Measurements from ENCODE around the gene TFAP2A. TPM values are rescaled to one million over a fixed set of nuclear protein-coding genes. Genes with fewer than 3 reads are reported as not detected.

The TFAP2A gene
- polyA plus RNA-seq, 2 of the 4 experiments (the other 2 are of a cell fraction), result 13.1 to 26.9 TPM

DNA sequence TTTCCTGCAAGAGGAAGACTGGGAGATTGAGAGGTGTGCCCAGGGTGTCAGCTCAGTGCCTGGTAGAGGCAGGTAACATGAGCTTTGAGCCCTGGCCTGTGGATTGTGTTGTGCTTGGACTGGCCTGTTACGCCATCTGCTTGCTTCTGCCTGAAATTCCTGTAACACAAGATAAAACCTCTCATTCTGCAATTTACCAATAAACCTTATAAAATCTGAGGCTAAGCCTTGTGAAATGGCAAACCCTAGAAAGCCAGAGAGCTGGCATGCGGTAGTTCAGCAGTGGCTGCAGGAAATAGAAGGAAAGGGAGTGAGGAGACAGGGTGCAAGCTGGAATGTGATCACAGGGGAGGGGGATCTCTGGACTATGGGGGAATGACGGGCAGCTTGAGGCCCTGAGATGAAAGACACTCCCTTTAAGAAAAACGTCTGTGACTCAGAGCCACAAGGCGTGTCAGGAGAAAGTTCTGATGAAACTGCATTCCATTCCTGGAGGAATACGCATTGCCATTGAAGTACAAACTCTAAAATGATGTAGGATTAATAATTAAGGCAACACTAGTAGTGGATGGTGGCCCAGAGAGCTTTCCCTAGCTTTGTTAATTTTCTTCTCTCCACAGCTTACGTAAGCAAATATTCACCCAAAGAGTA, 26.3 kb upstream of the TFAP2A start:
- peak; percentile 95 to 98 for ATAC-seq
- WGBS (ENCODE audit: missing lambda C conversion rate), result 2% methylated on average over 7 of the region's 7 CpGs
- H3K4me2 ChIP-seq, result peak overlapping the region; percentile 62
- DNase-seq (ENCODE audit: low read depth in 1 of 2, low spot score in 1 of 2), result peak; percentile 84 to 98
- FAIRE-seq, result peak; percentile 13
- POLR2A ChIA-PET, result interaction anchor here (0.6 to 2.5 kb wide), 9 partner anchors 9 to 445 kb away, joined by 3 to 14 read pairs (median 4); partner anchors contain the start of genes SYCP2L and TFAP2A
- H3K4me3 ChIP-seq, result no peak overlapping the region
- H3K27ac ChIP-seq, result peak overlapping the region; percentile 92 to 97
- H3K9me3 ChIP-seq, result no peaks in the 10 kb centered on the region
- peaks cover 27% of the 10 kb centered on the region for H3K4me1 ChIP-seq
- CTCF ChIA-PET, result interaction anchor here (0.8 to 1.5 kb wide), 5 partner anchors 8 to 38 kb away, joined by 3 to 8 read pairs (median 3); no protein-coding TSS in a partner anchor
- peak; percentile 83; the same call in 1 of the 2 replicates for TF ChIP-seq GATA3 (IDR thresholded peaks at IDR 0.05; ENCODE audit: borderline replicate concordance)
- TF ChIP-seq, protein P1, sequence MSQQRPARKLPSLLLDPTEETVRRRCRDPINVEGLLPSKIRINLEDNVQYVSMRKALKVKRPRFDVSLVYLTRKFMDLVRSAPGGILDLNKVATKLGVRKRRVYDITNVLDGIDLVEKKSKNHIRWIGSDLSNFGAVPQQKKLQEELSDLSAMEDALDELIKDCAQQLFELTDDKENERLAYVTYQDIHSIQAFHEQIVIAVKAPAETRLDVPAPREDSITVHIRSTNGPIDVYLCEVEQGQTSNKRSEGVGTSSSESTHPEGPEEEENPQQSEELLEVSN (IDR thresholded peaks at IDR 0.05; ENCODE audit: borderline replicate concordance, low read depth), result no peak; the same call in 1 of the 2 replicates
- no peak for TF ChIP-seq EHMT2 (IDR thresholded peaks at IDR 0.05; ENCODE audit: low read depth)
- TF ChIP-seq RAD21 (conservative IDR thresholded peaks at IDR 0.05 in 1 of 2, IDR thresholded peaks at IDR 0.05 in 1 of 2), result peak; percentile 18 to 35; a peak in 3 of 5 replicates
- TF ChIP-seq, protein P2, sequence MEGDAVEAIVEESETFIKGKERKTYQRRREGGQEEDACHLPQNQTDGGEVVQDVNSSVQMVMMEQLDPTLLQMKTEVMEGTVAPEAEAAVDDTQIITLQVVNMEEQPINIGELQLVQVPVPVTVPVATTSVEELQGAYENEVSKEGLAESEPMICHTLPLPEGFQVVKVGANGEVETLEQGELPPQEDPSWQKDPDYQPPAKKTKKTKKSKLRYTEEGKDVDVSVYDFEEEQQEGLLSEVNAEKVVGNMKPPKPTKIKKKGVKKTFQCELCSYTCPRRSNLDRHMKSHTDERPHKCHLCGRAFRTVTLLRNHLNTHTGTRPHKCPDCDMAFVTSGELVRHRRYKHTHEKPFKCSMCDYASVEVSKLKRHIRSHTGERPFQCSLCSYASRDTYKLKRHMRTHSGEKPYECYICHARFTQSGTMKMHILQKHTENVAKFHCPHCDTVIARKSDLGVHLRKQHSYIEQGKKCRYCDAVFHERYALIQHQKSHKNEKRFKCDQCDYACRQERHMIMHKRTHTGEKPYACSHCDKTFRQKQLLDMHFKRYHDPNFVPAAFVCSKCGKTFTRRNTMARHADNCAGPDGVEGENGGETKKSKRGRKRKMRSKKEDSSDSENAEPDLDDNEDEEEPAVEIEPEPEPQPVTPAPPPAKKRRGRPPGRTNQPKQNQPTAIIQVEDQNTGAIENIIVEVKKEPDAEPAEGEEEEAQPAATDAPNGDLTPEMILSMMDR (IDR thresholded peaks at IDR 0.05), result no peak
- no peak; the same call in 1 of the 2 replicates for TF ChIP-seq MYC (IDR thresholded peaks at IDR 0.05; ENCODE audit: borderline replicate concordance, low read length)
- no peak for TF ChIP-seq ZC3H11A (IDR thresholded peaks at IDR 0.05)
- no peak for TF ChIP-seq SREBF2 (IDR thresholded peaks at IDR 0.05)
- peak; percentile 86; the same call in 1 of the 2 replicates for TF ChIP-seq FOSL2 (IDR thresholded peaks at IDR 0.05)
- peak; percentile 93 for TF ChIP-seq FOSL2 (CRISPR knock-in tag; IDR thresholded peaks at IDR 0.05)
- no peak for TF ChIP-seq POLR2A (IDR thresholded peaks at IDR 0.05; ENCODE audit: low read length)
- TF ChIP-seq, protein P3, sequence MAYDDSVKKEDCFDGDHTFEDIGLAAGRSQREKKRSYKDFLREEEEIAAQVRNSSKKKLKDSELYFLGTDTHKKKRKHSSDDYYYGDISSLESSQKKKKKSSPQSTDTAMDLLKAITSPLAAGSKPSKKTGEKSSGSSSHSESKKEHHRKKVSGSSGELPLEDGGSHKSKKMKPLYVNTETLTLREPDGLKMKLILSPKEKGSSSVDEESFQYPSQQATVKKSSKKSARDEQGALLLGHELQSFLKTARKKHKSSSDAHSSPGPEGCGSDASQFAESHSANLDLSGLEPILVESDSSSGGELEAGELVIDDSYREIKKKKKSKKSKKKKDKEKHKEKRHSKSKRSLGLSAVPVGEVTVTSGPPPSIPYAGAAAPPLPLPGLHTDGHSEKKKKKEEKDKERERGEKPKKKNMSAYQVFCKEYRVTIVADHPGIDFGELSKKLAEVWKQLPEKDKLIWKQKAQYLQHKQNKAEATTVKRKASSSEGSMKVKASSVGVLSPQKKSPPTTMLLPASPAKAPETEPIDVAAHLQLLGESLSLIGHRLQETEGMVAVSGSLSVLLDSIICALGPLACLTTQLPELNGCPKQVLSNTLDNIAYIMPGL (CRISPR knock-in tag; IDR thresholded peaks at IDR 0.05; ENCODE audit: borderline replicate concordance), result no peak
- TF ChIP-seq RNF2 (IDR thresholded peaks at IDR 0.05; ENCODE audit: borderline replicate concordance, low read depth), result no peak
- TF ChIP-seq RCOR1 (IDR thresholded peaks at IDR 0.05; ENCODE audit: low read depth, low read length), result no peak
- no peak for TF ChIP-seq PHF8 (IDR thresholded peaks at IDR 0.05; ENCODE audit: borderline replicate concordance, low read depth)
- TF ChIP-seq, protein P4, sequence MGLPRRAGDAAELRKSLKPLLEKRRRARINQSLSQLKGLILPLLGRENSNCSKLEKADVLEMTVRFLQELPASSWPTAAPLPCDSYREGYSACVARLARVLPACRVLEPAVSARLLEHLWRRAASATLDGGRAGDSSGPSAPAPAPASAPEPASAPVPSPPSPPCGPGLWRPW (IDR thresholded peaks at IDR 0.05), result 0 out of 2 replicates have a peak, but pooled peaks have one; percentile 11
- TF ChIP-seq EP300 (IDR thresholded peaks at IDR 0.05), result peak; percentile 83 to 94; a peak in 3 of 5 replicates
- TF ChIP-seq JUN (IDR thresholded peaks at IDR 0.05), result peak; percentile 70 to 79
- TF ChIP-seq TP53 (CRISPR knock-in tag; IDR thresholded peaks at IDR 0.05), result no peak
- no peak for TF ChIP-seq CHD2 (IDR thresholded peaks at IDR 0.05; ENCODE audit: low read length, partially characterized antibody)
- no peak for TF ChIP-seq HDAC2 (IDR thresholded peaks at IDR 0.05)
- peak; percentile 55; the same call in 1 of the 2 replicates for TF ChIP-seq HOXB13 (CRISPR knock-in tag; IDR thresholded peaks at IDR 0.05; ENCODE audit: low read depth)
- 0 out of 2 replicates have a peak, but pooled peaks have one; percentile 70 for TF ChIP-seq FOXS1 (CRISPR knock-in tag; IDR thresholded peaks at IDR 0.05)
- peak; percentile 42; the same call in 1 of the 2 replicates for TF ChIP-seq ZNF302 (CRISPR knock-in tag; IDR thresholded peaks at IDR 0.05)
- no peak for TF ChIP-seq FOSB (CRISPR knock-in tag; IDR thresholded peaks at IDR 0.05)
- no peak for TF ChIP-seq KDM1A (IDR thresholded peaks at IDR 0.05; ENCODE audit: low read depth)
- TF ChIP-seq SMC3 (IDR thresholded peaks at IDR 0.05), result no peak; the same call in 2 of the 3 replicates
- no peak for TF ChIP-seq CHD4 (IDR thresholded peaks at IDR 0.05; ENCODE audit: borderline replicate concordance)
- TF ChIP-seq MAZ (IDR thresholded peaks at IDR 0.05; ENCODE audit: borderline replicate concordance, low read depth, low read length), result no peak
- TF ChIP-seq NR3C1 (IDR thresholded peaks at IDR 0.05), result no peak
- TF ChIP-seq, protein P5, sequence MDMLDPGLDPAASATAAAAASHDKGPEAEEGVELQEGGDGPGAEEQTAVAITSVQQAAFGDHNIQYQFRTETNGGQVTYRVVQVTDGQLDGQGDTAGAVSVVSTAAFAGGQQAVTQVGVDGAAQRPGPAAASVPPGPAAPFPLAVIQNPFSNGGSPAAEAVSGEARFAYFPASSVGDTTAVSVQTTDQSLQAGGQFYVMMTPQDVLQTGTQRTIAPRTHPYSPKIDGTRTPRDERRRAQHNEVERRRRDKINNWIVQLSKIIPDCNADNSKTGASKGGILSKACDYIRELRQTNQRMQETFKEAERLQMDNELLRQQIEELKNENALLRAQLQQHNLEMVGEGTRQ (IDR thresholded peaks at IDR 0.05), result peak; percentile 69
- TF ChIP-seq CBX8 (IDR thresholded peaks at IDR 0.05), result no peak
- no peak for TF ChIP-seq HOXB5 (CRISPR knock-in tag; IDR thresholded peaks at IDR 0.05)
- TF ChIP-seq MAFK (IDR thresholded peaks at IDR 0.05; ENCODE audit: partially characterized antibody), result peak; percentile 86
- TF ChIP-seq, protein P6, sequence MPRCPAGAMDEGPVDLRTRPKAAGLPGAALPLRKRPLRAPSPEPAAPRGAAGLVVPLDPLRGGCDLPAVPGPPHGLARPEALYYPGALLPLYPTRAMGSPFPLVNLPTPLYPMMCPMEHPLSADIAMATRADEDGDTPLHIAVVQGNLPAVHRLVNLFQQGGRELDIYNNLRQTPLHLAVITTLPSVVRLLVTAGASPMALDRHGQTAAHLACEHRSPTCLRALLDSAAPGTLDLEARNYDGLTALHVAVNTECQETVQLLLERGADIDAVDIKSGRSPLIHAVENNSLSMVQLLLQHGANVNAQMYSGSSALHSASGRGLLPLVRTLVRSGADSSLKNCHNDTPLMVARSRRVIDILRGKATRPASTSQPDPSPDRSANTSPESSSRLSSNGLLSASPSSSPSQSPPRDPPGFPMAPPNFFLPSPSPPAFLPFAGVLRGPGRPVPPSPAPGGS (IDR thresholded peaks at IDR 0.05), result peak; percentile 70; the same call in 1 of the 3 replicates
- no peak; the same call in 1 of the 2 replicates for TF ChIP-seq RARB (CRISPR knock-in tag; IDR thresholded peaks at IDR 0.05)
